Occipital lobe (tissue), 2 donors: ENCODE data around the gene ITGB1. TPM values are rescaled to one million over a fixed set of nuclear protein-coding genes. Genes with fewer than 3 reads are reported as not detected.
"Not testable (repeated sequence)": the region's sequence is repeated elsewhere in the genome, so short reads cannot be mapped to it uniquely, and the experiment has no call there.

ENCODE experiments used
- DNase-seq: peaks from one replicate; lab custom pipeline; 2025; lab: John Stamatoyannopoulos, UW
- total RNA-seq: library from RNA; depleted of rRNA; stranded (reverse); fragments of >200 nt; gene quantifications from one replicate; pipeline ENCODE4 v1.2.3, GENCODE V29; 2014

The ITGB1 gene
- total RNA-seq: 102 TPM

DNA sequence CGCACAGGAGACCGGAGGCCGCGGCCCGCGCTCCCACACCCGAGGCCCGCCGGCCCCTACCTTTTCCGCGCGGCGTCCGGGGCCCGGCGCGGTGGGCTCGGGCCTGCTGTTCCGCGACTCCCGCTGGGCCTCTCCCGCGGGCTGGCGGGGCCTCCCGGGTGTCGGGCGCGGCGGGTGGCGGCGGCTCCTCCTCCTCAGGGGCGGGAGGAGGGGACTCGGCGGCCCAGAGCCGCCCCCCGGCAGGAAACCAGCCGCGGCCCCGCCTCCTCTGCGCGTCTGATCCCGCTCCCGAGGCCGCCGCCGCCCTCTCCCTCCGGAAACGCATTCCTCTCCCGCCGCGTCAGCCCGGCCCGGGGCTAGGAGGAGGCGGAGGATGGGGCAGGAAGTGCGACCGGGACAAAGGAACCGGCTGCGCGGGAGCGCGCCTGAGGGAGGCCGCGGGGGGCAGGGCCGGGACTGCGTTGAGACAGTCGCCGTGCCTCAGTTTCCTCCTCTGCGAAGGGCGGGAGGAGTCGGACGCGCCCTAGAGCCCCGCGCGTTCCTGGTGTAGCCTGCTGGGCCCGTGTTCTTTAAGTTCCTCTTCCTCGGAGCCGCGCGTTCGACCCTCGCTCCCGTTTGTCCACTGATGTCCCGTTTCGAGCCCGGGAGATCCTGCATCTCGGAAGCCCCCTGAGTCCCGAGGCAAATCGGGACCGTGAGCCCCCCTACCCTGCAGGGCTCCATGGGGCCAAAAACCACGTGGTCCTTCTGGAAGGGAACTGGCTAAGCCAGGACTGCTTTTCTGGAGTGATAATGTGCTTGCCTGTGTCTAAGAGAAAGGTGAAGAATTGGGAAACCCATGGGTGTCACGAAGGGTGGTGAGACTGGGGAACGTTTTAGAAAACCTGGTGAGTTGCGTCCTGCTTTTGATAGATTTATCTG is at the start of gene ITGB1:
Gene ITGB1 (minus strand): TSS at position 146 of the 921 bp plus-strand sequence. CDS start 22,672 bp downstream, outside the sequence.
- peak; percentile 93 for DNase-seq

DNA sequence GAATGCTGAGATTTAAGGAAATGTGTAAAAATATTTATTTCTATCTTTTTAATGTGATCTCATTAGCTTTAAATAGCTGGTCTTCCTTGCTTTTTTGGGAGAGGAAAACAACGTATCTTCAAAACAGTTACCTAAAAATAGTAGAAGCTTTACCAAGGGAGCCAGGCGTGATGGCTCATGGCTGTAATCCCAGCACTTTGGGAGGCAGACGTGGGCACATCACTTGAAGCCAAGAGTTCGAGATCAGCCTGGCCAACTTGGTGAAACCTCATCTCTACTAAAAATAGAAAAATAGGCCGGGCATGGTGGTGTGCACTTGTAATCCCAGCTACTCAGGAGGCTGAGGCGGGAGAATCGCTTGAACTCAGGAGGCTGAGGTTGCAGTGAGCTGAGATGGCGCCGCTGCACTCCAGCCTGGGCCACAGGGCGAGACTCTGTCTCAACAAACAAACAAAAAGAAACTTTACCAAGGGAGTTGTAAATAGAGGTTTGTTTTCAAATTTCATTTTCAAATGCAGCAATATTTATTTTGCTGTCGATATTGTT is 48.4 kb upstream of the ITGB1 start:
- no peak for DNase-seq

DNA sequence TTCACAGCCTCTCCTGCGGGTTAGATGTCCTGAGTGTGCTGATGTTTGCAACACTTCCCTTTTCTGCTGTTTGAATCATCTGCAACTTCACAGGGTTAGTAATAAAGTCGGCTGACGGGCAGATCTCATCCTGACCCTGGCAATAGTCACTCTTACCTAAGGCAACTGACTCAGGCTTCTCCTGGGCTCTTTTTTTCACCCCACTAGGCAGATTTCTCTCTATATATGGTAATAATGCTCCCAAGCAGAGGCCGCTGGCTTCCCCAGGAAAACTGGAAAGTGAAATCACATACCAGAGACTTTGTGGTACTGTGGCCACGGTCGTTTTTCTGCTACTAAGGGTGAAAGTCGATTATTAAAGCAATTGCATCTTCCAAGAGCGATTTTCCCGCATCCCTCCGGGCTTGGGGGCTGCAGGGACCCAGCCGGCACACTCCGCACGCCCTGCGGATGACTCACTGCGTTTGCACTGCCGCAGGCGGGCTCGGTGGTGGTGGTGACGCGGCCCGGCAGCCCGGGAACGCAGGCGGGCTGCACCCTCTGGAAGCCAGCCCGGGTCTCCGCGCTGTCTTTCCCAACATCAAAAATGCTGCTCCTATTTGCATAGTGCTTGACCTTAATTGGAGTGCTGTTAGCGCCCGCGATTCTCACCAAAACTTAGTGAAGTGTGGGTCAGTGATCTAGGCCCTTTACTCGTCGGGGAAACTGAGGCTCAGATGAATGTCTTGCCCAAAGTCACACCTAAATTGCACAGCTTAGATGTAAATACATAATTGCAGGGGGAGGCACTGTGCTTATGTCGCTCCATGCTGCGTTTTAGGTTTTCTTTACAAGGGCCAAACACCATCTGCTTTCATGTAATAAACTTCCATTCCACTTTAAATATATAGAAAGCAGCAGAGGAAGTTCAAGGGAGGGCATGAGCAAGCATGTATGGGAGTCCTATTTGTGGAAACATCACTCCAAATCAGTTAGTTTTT is 47.6 kb upstream of the ITGB1 start:
- DNase-seq: peak; percentile 27

DNA sequence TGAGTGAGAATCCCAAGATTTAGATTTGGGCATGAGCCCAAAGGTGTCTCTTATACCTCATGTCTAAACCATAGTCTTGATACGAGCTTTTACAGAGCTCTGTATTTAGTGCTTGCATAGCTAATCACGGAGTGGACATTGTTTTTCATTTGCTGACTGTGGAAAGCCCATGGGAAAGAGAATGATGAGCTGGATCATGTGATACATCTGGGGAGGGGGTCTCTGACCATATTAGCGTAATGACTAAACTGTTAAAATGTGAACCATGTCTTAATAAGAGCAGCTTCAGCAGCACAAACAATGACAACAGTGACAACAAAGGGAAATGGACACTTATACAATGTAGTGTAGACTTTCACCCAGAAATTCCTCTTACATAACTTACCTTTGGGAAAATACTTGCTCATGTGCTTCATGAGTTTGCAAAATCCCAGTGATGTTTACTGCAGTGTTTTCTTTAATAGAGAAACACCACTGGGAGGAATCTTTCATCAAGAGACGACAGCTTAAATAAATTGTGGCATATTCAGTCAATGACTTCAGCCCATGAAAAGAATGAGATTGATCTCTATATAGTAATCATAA is 44.0 kb upstream of the ITGB1 start:
- DNase-seq: no peak

DNA sequence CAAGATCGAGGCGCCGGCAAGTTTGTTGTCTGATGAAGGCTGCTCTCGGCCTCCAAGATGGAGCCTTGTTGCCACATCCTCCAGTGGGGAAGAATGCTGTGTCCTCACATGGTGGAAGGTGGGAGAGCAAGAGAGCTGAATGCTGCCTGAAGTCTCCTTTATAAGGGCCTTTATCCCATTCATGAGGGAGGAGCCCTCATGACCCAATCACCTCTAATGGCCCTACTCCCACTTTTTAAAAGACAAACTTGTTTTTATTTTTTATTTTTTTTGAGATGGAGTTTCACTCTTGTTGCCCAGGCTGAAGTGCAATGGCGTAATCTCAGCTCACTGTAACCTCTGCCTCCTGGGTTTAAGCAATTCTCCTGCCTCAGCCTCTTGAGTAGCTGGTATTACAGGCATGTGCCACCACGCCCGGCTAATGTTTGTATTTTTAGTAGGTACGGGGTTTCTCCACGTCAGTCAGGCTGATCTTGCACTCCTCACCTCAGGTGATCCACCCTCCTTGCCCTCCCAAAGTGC is 40.1 kb upstream of the ITGB1 start:
- not testable (repeated sequence) for DNase-seq

DNA sequence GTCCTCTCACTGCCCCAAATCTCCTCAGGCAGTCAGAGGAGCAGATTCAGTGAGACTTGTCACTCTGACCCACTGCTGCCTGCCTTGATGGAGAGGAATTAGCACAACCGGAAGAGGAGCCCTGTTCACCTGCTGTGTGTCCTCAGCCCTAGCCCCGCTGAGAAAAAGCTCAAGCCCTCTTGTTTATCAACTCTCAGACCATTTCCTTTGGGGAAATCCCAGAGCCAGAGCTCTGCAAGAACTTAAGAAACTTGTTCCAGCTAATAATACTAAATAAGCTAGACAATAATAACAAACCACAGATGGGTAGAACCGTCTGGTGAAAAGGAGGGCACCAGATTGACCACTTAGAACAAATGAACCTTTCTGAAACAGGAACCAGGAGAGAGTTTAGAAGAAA is 37.7 kb upstream of the ITGB1 start:
- DNase-seq: no peak

DNA sequence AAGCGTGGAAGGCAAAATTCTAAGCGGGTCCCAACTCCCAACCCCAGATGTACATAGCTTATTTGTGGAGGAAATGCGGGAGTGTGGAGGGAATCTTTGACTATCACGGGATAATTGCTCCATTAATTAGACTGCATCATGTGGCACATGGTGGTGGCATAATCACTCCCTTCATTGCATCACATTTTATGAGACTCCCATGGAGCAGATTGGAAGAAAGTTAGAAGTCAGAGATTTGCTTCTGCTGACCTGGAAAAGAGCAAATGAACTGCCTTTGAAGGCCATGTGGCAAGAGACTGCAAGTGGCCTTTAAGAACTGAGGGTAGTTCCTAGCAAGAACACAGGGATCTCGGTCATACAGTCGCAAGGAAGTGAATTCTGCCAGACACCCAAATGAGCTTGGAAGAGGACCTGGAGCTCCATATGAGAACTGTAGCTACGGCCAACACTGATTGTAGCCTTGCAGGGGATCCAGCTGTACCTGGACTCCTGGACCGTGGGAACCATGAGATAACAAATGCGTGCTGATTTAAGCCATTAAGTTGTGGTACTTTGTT is 37.1 kb upstream of the ITGB1 start:
- no peak for DNase-seq

DNA sequence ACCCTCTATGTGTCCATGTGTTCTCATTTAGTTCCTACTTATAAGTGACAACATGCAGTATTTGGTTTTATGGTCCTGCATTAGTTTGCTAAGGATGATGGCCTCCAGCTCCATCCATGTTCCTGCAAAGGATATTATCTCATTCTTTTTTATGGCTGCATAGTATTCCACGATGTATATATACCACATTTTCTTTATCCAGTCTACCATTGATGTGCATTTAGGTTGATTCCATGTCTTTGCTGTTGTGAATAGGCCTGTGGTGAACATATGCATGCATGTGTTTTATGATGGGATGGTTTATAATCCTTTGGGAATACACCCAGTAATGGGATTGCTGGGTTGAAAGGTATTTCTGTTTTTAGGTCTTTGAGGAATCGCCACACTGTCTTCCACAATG is 36.6 kb upstream of the ITGB1 start:
- DNase-seq: not testable (repeated sequence)

DNA sequence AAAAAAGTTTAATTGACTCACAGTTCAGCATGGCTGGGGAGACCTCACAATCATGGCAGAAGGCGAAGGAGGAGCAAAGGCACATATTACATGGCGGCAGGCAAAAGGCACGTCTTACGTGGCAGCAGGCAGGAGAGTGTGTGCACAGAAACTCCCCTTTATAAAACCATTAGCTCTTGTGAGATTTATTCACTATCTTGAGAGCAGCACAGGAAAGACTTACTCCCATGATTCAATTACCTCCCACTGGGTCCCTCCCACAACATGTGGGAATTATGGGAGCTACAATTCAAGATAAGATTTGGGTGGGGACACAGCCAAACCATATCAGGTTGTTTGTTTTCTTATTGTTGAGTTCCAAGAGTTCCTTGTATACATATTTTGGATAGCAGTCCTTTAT is 34.3 kb upstream of the ITGB1 start:
- DNase-seq: not testable (repeated sequence)

DNA sequence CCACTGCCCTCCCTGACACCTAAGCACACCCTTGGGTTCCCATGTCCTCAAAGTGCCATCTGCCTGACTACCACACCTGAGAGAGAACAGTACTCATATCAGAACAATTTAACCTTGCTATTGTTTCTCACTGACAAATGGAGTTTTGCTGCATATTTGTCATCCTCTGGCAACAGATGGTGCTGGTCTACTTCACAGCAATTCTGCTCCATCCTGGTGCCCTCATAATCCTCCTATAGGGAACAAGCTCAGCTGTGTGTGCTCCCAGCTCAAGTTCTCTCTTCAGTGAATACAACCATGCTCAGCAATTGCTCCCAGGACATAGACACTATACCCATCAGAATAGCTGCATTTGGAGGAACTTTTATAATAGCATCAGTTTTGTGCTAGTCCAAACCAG is 32.8 kb upstream of the ITGB1 start:
- no peak for DNase-seq

DNA sequence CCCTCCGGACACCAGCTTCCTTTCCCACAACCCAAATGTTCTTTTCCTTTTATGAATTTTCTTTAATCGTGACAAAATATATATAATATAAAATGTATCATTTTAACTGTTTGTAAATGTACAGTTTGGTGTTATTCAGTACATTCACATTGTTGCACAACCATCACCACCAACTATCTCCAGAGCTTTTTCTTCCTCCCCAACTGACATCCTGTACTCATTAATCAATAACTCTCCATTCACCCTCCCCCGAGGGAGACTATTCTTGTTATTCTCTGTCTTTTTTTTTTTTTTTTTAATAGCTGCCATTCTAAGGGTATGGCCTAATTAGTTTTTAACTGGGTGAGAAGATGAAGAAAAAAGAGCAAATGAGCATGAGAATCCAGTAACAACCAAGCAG is 30.6 kb upstream of the ITGB1 start:
- no peak for DNase-seq

DNA sequence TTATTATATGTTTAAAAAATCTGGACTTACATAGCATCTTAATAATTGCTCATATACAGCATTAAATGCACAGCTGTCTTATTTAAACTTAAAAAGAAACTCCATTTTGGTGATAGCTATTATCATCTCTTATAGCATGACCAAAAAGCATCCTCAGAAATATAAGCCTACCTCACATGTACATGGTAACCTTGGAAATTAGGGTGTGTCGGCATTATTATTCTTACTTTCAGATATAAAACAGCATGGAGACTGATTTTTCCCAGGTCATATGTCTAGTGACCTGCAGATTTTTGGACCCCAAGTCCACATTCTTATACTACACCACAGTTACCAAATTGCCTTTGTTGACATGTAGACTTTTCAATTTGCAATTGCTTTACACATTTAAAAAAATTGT is 29.1 kb upstream of the ITGB1 start:
- no peak for DNase-seq

DNA sequence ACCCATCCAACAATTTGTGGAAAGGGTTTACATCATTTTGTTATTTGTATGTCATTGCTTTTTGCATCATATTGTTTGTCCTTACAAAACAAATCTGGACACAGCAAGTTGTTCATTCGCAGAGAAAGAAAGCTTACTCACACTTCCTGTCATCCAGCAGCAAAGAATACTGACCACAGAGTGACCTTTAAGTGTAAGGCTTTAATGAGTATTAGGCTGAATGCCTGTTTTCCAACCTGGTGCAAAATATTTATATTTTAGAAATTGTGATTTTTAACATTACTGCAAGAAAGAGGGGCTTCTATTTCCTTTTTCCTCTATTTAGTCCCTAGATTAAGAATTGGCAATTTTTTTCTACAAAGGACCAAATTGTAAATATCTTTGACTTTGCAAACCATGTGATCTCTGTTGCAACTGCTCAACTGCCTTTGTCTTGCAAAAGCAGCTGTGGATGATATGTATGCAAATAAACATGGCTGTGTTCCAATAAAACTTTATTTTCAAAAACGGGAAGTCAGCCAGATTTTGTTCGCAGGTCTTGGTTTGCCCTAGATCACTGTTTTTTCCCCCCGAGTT is 27.8 kb upstream of the ITGB1 start:
- DNase-seq: no peak

DNA sequence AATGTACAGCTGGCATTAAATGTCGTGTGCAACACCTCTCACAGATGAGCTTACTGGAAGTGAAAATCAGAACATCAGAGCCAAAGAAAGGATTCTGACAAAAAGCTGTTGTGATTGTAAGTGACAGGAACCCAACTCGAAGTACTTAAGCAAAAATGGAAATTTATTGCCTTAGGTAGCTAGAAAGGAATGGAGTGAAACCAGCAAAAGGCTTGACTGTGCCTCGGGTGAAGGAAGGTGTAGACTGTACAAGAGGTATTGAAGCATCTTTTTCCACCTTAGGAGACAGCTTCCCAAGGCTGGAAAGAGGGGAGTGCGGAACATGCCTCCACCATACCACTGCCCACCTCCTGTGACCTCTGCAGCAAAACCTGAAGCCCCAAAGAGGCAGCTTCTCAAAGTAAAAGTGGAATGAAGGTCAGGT is 27.3 kb upstream of the ITGB1 start:
- no peak for DNase-seq

DNA sequence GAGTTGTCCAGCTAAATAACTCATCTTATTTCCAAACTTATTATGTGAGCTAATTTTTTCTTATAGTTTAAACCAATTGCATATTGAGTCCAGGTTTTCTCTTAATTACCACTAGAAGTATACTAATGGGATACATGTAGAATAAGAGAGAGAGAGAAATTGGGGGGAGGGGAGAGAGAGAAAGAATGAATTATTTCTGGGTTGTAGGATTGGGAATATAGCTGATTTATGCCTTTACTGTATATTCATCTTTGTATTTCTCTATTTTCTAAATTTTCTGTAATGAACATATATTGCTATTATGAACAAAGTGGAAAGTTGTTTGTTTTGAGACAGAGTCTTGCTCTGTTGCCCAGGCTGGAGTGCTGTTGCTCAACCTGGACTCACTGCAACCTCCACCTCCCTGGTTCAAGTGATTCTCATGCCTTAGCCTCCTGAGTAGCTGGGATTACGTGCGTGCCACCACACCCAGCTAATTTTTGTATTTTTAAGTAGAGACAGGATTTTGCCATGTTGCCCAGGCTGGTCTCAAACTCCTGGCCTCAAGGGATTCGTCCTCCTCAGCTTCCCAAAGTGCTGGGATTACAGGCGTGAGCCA is 26.1 kb upstream of the ITGB1 start:
- no peak for DNase-seq

DNA sequence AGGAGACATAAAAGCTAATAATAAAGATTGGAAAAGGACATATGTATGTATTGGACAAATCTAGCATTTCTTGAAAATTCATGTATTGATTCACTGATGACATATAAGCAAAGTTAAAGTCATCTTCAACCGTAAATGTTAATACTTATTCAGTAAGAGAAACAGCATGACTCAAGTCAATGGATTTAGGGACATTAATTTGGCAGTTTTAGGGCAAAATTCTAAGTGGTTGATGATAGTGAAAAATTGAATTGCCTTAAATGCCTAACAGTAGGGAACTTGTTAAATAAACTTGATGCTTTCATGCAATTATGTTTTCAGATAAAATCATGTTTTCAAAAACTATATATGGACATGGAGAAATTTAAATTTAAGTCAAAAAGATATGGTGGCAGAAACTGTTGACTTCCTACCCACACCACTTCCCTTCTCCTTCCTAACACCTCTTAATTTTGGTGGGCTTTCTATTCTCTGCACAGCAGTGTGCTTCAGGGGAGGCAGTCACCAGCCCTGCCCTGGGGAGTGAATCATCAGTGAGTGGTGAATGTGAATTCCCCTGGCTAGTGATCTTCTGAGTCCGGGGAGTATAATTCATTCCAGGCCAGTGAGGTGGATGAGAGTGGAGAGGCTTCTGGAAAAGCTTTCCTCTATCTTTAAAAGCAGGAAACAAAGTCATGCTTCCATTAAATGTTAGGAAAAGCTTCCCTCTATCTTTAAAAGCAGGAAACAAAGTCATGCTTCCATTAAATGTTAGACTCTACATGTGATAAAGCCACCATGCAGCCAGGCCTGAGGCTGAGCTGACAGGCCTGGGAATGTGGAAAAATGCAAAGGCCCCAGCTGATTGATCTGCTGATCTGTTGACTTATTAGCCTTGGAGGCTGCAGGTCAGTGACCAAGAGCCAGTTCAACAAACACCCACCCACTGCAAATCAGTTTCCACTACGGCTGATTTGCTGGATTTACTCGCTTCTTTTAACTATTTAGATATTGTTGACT is 25.2 kb upstream of the ITGB1 start:
- DNase-seq: no peak

DNA sequence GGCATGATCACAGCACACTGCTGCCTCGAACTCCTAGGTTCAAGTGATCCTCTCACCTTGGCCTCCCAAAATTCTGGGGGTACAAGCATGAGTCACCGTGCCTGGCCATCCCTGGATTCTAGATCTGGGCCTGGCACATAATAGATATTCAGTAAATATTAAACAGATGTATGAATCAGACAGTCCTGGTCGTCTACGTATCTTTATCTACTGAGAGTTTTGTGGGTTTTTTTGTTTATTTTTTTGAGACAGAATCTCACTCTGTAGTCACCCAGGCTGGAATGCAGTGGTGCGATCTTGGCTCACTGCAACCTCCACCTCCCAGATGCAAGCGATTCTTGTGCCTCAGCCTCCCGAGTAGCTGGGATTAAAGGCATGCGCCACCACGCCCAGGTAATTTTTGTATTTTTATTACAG is 24.3 kb upstream of the ITGB1 start:
- no peak for DNase-seq

DNA sequence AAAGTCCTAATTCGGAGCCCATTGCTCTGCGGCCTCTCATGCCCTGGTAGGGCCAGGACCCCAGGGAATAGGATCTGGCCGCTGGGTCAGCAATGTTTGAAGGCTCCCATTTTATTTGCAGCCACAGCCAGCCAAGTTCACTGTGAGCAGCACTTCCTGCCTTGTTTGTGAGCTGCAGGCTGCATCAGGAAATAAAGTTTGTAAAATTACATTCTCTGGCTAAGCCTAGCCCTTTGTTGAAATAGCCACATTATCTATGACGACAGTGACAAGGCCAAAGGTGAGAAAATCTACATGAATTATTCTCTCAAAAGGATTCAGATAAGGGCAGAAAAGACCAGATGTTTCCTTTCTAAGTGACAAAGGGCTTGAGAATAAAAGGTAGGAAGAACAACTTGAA is 23.7 kb upstream of the ITGB1 start:
- no peak for DNase-seq
